Common myeloid progenitor, CD34-positive (primary cell): ENCODE measurements around the gene ALMS1.

ENCODE experiments used
- CTCF ChIA-PET: fragments of 350-600 bp; sonication (Branson Sonifier 250); formaldehyde crosslinking; loops from one replicate; lab custom pipeline; 2021; ENCODE audit warnings: antibody characterized with exemption; lab: Charles Lee
- POLR2A ChIA-PET: fragments of 350-600 bp; sonication (Branson Sonifier 250); formaldehyde crosslinking; loops from one replicate; lab custom pipeline; 2021; ENCODE audit warnings: antibody characterized with exemption; lab: Charles Lee
- DNase-seq, 3 donors: peaks; one replicate each; pipeline versions ENCODE4 v3.0.0 to v3.0.0-alpha.2; 2013
- H3K27ac ChIP-seq, 2 experiments: 1 replicate in 1 of 2; 2 replicates in 1 of 2; pipeline ENCODE4 v1.7.0; 2013; ENCODE audit warnings: inconsistent platforms in 2 of 2, low read length in 2 of 2, mild to moderate bottlenecking in 2 of 2, low read depth in 1 of 2, moderate library complexity in 1 of 2; ENCODE audit not compliant: severe bottlenecking in 2 of 2, insufficient read depth in 1 of 2, poor library complexity in 1 of 2
- H3K27me3 ChIP-seq, 5 experiments: replicated peaks in 2 of 5; 1 replicate in 3 of 5; 2 replicates in 2 of 5; pipeline versions ENCODE4 v1.6.1 to v1.7.0; 2013; ENCODE audit warnings: low read length in 4 of 5, mild to moderate bottlenecking in 2 of 5, moderate library complexity in 2 of 5, inconsistent platforms in 1 of 5; ENCODE audit not compliant: insufficient read depth in 5 of 5, control insufficient read depth in 4 of 5
- H3K36me3 ChIP-seq, 4 experiments: 1 replicate in 2 of 4; 2 replicates in 2 of 4; pipeline versions ENCODE4 v1.6.1 to v1.7.0; 2013; ENCODE audit warnings: low read length in 3 of 4, control low read depth in 1 of 4, mild to moderate bottlenecking in 1 of 4; ENCODE audit not compliant: control insufficient read depth in 4 of 4, insufficient read depth in 4 of 4
- H3K4me1 ChIP-seq, 4 experiments: 1 replicate in 3 of 4; 2 replicates in 1 of 4; pipeline versions ENCODE4 v1.6.1 to v1.7.1; 2013; ENCODE audit warnings: low read length in 3 of 4, mild to moderate bottlenecking in 3 of 4, control low read depth in 1 of 4, inconsistent platforms in 1 of 4, moderate library complexity in 1 of 4; ENCODE audit not compliant: control insufficient read depth in 4 of 4, insufficient read depth in 4 of 4; ENCODE audit errors: control extremely low read depth in 1 of 4
- H3K4me3 ChIP-seq, 7 experiments: 1 replicate in 4 of 7; 2 replicates in 3 of 7; pipeline versions ENCODE4 v1.5.1 to v1.7.0; 2013; ENCODE audit warnings: mild to moderate bottlenecking in 7 of 7, low read length in 6 of 7, moderate library complexity in 6 of 7, inconsistent platforms in 2 of 7, low read depth in 2 of 7, control low read depth in 1 of 7; ENCODE audit not compliant: insufficient read depth in 4 of 7, control insufficient read depth in 1 of 7; ENCODE audit errors: extremely low read depth in 1 of 7
- H3K9me3 ChIP-seq, 5 experiments: 1 replicate in 4 of 5; 2 replicates in 1 of 5; pipeline versions ENCODE4 v1.6.1 to v1.7.1; 2013; ENCODE audit warnings: low read length in 4 of 5, mild to moderate bottlenecking in 2 of 5, inconsistent platforms in 1 of 5, low read depth in 1 of 5, moderate library complexity in 1 of 5; ENCODE audit not compliant: control insufficient read depth in 4 of 5, insufficient read depth in 2 of 5; ENCODE audit errors: control extremely low read depth in 1 of 5
- WGBS: methylation state at CpG from one replicate; pipeline ENCODE4 v1.1.5; 2013; ENCODE audit not compliant: insufficient coverage; 5-methylcytosine and 5-hydroxymethylcytosine counted together

The ALMS1 gene

GRCh38 chr2:73418343-73418742 is 32.7 kb downstream of the ALMS1 start:
- ChIA-PET CTCF (no interaction called here), POLR2A (no interaction called here)
- Histone ChIP-seq H3K9me3 (no peaks in the 10 kb centered on the region), H3K27me3 (no peaks in the 10 kb centered on the region), H3K36me3 (peaks cover 3 to 7% (median 5%) of the 10 kb centered on the region in 4 experiments), H3K4me1 (no peaks in the 10 kb centered on the region), H3K27ac (no peak overlapping the region), H3K4me3 (no peak overlapping the region)
- no peak for DNase-seq
- WGBS = 99% methylated on average over 7 of the region's 7 CpGs

- 97% methylated on average over 3 of the region's 3 CpGs for WGBS
- DNase-seq = no peak
These were observed 38.3 kb downstream of the ALMS1 start for GRCh38 chr2:73423913-73424312.

GRCh38 chr2:73426176-73426575 is 40.5 kb downstream of the ALMS1 start:
- WGBS = 100% methylated on average over 1 of the region's 3 CpGs
- H3K9me3 ChIP-seq = no peaks in the 10 kb centered on the region
- H3K4me3 ChIP-seq = no peak overlapping the region
- ChIA-PET POLR2A (no interaction called here), CTCF (no interaction called here)
- no peaks in the 10 kb centered on the region for H3K27me3 ChIP-seq
- no peak overlapping the region for H3K27ac ChIP-seq
- DNase-seq = no peak
- H3K36me3 ChIP-seq = peaks cover 3 to 27% (median 13%) of the 10 kb centered on the region in 4 experiments
- no peaks in the 10 kb centered on the region for H3K4me1 ChIP-seq

More at GRCh38 chr2:73423913-73424312, 38.3 kb downstream of the ALMS1 start:
- no peaks in the 10 kb centered on the region for H3K4me1 ChIP-seq
- no peak overlapping the region for H3K4me3 ChIP-seq
- POLR2A ChIA-PET = interaction anchor here (0.5 kb wide), 1 partner anchor 209 kb away, joined by 3 read pairs; no protein-coding TSS in a partner anchor
- H3K36me3 ChIP-seq = peaks cover 6 to 31% (median 17%) of the 10 kb centered on the region in 4 experiments
- CTCF ChIA-PET = interaction anchor here (1.8 to 1.9 kb wide), 2 partner anchors 10 to 17 kb away, joined by 3 to 6 read pairs; no protein-coding TSS in a partner anchor
- no peaks in the 10 kb centered on the region for H3K9me3 ChIP-seq
- H3K27ac ChIP-seq = no peak overlapping the region
- H3K27me3 ChIP-seq = no peaks in the 10 kb centered on the region

- H3K4me3 ChIP-seq = no peak overlapping the region
- WGBS = no CpG with 5 or more reads among the region's 1 CpG
- ChIA-PET POLR2A (no interaction called here), CTCF (no interaction called here)
- H3K9me3 ChIP-seq = peaks cover 9 to 32% (median 17%) of the 10 kb centered on the region in 5 experiments
- no peaks in the 10 kb centered on the region for H3K4me1 ChIP-seq
- H3K27me3 ChIP-seq = no peaks in the 10 kb centered on the region
- no peak overlapping the region for H3K27ac ChIP-seq
- peak in 2 of 3 donors; percentile 5 to 18 for DNase-seq
- H3K36me3 ChIP-seq = peaks cover 15 to 69% (median 29%) of the 10 kb centered on the region in 4 experiments
These were observed 50.4 kb downstream of the ALMS1 start for GRCh38 chr2:73436019-73436418.

- Histone ChIP-seq H3K27ac (no peak overlapping the region), H3K9me3 (no peaks in the 10 kb centered on the region), H3K27me3 (no peaks in the 10 kb centered on the region), H3K4me3 (no peak overlapping the region), H3K36me3 (peaks cover 17 to 43% (median 25%) of the 10 kb centered on the region in 4 experiments), H3K4me1 (no peaks in the 10 kb centered on the region)
- WGBS = no CpG with 5 or more reads among the region's 3 CpGs
- ChIA-PET POLR2A (no interaction called here), CTCF (no interaction called here)
- DNase-seq = no peak
These were observed 58.6 kb downstream of the ALMS1 start for GRCh38 chr2:73444202-73444601.

- CTCF ChIA-PET = no interaction called here
- POLR2A ChIA-PET = no interaction called here
- Histone ChIP-seq H3K4me1 (peaks cover 0 to 10% (median 0%) of the 10 kb centered on the region in 4 experiments), H3K27ac (no peak overlapping the region), H3K36me3 (peaks cover 15 to 53% (median 29%) of the 10 kb centered on the region in 4 experiments), H3K9me3 (no peaks in the 10 kb centered on the region), H3K4me3 (peak overlapping the region in 1 of 7 experiments; percentile 2), H3K27me3 (no peaks in the 10 kb centered on the region)
- DNase-seq = no peak
- 96% methylated on average over 2 of the region's 3 CpGs for WGBS
These were observed 63.2 kb downstream of the ALMS1 start for GRCh38 chr2:73448856-73449255.

- Histone ChIP-seq H3K27me3 (no peaks in the 10 kb centered on the region), H3K36me3 (peaks cover 15 to 53% (median 28%) of the 10 kb centered on the region in 4 experiments), H3K4me3 (no peak overlapping the region), H3K27ac (no peak overlapping the region), H3K9me3 (no peaks in the 10 kb centered on the region), H3K4me1 (peaks cover 0 to 10% (median 0%) of the 10 kb centered on the region in 4 experiments)
- DNase-seq = no peak
- CTCF ChIA-PET = no interaction called here
- POLR2A ChIA-PET = interaction anchor here (0.6 kb wide), 1 partner anchor 315 kb away, joined by 4 read pairs; no protein-coding TSS in a partner anchor
These were observed 63.8 kb downstream of the ALMS1 start for GRCh38 chr2:73449404-73449803.
